GM21737 (cell line): Measurements from ENCODE around the gene EIF5.
A peak's percentile ranks its signal among the peaks of the same experiment; 100 is the strongest.

ENCODE experiments used
- ATAC-seq: cut with Tn5 transposase; IDR thresholded peaks from one replicate; pipeline ENCODE4 v1.9.1; 2021; ENCODE audit warnings: mild to moderate bottlenecking, moderate library complexity; ENCODE audit not compliant: unreplicated experiment

EIF5 gene

GRCh38 chr14:103333754-103334643 is at the start of gene EIF5:
EIF5 (plus strand) TSS chr14:103334237; CDS start chr14:103335861, 1,624 bp downstream.
- peak; percentile 86 for ATAC-seq

GRCh38 chr14:103284574-103285467 is 49.2 kb upstream of the EIF5 start:
- no peak for ATAC-seq

DNA sequence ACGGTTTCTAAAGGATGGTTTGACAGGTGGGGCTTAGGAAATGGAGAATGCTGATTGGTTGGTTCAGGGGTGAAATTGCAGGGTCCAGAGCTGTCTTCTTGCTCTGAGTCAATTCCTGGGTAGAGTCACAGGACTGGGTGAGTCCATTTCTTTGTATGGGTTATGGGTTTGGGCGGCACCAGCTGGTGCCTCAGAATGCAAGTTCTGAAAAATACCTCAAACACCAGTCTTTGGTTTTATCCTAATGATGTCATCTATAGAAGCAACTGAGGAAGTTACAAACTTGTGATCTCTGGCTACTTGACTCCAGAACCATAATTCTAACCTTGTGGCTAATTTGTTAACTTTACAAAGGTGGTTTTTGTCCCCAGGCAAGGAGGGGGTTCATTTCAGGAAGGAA is 47.6 kb upstream of the EIF5 start:
- no peak for ATAC-seq

DNA sequence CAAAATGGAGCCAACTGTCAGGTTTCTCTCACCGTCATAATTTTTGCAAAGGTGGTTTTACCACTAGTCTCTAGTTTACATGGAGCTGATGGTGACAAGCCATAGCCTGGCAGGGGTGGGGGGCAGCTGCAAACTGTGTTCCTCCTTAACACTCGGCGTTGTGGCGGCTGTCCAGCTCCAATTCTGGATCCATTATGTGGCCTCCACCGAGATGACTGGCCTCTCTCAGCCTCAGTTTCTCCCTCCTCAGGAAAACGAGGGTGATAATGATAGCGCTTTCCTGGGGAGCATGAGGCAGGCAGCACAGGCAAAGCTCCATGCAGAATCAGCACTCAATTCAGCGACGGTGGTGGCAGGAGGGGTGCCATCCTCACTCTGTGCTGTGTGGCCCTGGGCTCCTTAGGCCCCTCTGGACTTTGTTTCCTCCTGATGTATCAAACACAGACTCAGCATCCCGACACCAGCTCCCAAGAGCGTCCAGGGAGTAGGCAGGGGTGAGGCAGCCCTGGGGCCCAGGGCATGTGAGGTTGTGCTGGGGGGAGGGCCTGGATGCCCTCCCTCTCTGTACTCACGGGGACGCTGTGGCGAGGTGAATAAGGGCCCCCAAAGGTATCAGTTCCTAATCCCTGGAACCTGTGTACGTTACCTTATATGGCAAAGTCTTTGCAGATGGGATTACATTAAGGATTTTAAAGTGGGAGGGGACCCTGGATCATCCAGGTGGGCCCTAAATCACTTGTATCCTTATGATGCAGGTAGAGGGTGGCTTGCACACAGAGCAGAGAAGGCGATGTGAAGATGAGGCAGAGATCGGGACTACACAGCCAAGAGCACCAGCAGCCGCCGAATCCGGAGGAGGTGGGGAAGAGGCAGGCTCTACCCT is 46.8 kb upstream of the EIF5 start:
- no peak for ATAC-seq

DNA sequence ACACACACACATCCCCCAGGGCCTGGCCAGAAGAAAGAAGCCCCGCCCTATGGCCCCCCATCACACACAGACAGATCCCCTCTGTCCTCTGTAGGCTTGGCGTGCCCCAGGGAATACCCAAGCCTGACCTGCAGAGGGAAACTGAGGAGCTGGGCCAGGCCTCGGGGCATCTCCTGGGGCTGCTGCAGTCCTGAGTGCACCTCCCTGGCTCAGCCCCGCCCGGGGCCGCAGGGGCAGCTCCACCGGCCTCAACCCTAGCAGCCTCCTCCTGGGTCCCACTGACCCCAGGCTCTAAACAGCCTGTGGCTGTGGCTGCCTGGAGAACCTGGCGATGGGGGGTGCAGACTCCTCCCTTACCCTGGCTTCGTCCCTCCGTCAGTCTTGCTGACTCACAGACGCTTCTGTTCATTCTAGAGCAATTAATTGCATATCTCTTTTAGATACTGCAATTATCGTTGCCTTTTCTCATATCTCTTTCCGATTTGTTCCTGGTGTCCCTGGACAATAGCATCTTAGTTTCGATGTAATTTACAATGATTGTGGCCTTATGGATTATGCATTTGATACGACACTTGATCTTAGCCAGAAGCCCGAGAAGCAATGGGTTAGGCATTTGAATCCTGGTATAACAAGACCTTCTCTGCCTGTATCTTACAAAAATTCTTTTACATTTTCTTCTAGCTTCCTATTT is 45.8 kb upstream of the EIF5 start:
- no peak for ATAC-seq

DNA sequence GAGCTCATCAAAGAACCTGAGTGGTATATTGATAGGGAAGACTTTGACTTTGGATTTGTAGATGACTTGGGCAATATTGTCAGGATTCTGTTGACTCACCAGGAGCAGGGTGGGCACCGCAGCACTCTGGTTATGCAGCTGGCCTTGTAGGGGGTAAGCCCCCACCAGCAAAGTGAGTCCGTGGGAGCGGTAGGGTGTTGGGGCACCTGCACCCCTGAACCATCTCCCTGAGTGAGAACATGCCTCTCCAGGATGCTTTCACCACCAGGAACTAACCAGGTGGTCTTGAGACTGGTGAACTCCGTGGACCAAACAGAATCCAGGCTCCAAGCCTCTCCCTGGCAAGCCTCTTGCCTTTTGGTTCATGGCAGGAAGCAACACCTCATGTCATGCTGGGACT is 44.0 kb upstream of the EIF5 start:
- no peak for ATAC-seq

DNA sequence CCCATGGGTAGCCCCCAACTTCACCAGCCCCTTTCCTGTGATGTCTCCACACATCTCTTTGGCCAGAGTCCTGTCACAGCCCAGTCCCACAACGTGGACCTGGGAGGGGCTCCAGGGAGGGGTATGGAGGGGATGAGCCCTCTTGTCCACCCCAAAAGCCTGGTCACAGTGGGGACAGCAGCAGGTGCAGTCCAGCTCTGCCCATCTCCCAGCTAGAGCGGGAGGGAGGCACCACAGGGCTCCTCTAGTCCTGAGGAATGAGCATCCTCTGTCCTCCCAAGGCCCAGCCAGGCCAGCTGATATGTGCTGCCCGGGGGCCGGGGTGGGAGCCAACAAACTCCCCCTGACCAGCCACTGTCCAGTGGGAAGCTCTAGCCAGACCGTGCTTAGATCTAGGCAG is 43.5 kb upstream of the EIF5 start:
- ATAC-seq, result no peak

GRCh38 chr14:103290961-103291360 is 43.1 kb upstream of the EIF5 start:
- ATAC-seq, result no peak

DNA sequence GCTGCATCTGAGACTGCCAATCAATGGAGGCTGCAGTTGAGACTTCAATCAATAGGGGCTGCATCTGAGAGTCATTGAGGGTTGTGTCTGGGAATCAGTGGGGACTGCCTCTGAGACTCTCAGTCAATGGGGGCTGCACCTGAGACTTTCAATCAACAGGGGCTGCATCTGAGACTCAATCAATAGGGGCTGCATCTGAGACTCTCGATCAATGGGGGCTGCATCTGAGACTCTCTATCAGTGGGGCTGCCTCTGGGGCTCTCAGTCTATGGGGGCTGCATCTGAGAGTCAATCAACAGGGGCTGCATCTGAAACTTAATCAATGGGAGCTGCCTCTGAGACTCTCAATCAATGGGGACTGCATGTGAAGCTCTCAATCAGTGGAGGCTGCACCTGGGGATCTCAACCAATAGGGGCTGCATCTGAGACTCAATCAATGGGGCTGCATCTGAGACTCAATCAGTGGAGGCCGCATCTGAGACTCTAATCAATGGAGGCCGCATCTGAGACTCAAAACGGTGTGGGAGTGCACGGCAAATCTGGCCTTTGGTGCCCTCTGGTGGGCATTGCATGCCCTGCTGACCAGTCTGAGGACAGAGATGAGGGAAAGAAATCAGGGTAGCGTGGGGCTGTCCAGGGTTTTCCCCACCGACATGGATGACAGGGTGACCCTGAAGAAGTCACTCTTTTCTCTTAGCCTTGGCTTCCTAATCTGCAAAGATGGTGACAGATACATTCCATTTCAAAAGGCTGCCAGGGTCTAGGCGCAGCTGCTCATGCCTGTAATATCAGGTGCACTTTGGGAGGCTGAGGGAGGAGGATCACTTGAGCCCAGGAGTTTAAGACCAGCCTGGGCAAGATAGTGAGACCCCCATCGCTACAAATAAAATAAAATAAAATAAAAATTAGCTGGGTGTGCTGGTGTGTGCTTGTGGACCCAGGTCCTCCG is 41.3 kb upstream of the EIF5 start:
- ATAC-seq, result peak; percentile 69

DNA sequence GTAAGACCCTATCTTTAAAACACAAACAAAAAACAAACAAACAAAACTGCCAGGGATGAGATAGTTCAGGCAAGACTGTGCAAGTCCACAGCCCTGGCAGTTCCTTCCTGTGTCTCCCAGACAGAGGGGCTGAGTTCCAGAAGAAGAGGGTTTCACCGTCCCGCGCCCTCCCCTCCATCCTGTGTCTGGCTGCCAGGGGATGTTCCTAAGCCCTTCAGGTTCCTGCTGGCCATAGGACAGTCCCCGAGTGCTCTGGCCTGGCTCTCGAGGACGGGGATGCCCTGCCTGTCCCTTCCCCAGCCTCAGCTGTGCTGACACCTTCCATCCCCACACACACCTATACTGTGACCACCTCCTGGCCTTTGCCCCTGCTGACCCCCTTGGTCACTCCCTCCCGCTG is 40.6 kb upstream of the EIF5 start:
- ATAC-seq, result no peak

DNA sequence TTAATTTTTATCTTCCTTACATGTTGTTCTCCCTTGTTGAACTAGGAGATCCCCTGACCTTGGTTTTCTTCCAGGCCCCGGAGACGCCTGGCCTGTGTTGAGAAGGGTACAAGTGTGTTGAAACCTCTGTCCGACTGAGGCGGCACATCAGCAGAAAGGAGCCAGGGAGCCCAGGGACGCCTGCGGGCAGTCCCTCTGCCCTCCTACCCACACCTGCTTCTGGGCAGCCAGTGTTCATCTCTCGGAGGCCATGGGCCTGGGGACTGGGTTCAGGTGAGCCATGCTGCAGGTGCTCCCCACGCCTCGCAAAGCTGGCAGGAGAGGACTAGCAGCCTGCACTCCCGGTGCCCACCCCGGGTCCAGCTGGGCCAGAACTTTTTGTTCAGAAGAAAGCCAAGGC is 39.9 kb upstream of the EIF5 start:
- ATAC-seq, result no peak

DNA sequence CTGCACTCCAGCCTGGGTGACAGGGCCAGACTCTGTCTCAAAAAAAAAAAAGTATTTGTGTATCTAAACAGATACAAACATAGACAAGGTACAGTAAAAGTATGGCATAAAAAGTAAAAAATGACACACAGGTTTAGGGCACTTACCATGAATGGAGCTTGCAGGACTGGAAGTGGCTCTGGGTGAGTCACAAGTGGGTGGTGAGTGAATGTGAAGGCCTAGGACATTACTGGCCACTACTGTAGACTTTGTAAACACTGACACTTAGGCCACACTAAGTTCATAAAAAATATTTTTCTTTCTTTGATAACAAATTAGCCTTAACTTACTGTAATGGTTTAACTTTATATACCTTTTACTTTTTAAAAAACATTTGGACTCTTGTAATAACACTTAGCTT is 38.0 kb upstream of the EIF5 start:
- no peak for ATAC-seq

DNA sequence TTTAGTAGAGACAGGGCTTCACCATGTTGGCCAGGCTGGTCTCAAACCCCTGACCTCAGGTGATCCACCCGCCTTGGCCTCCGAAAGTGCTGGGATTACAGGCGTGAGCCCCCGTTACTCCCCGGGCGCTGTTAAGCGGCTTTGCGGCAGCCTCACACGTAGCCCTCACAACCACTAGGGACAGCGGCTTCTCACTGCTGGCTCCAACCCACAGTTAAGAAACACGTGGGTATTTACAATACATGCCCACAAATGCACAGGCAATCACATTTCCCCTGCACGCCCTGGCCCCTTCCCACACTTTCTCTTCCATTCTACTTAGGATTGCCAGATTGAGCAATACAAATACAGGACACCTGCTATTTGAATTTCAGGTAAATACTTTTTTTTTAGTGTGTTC is 37.0 kb upstream of the EIF5 start:
- ATAC-seq, result no peak

GRCh38 chr14:103298620-103299019 is 35.4 kb upstream of the EIF5 start:
- ATAC-seq, result no peak

- no peak for ATAC-seq
These were observed 32.3 kb upstream of the EIF5 start for GRCh38 chr14:103301512-103302354.

DNA sequence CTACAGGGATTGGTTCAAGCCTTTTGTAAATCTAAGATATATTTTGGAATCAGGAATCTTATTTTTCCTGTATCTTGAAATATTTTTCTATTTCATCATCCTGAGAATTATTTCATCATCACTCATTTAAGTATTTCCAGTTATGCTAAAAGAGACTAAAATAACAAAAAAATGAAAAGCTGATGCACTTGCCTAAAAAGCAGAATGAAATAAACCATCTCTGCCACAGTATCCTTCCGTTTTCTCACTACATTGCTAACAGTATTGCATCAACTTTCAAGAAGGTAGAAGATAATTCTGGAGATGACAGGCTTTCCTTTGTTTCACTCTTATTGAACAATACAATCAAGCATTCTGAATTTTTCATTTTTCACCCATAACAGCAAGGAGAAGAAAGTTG is 31.1 kb upstream of the EIF5 start:
- no peak for ATAC-seq

GRCh38 chr14:103304706-103305105 is 29.3 kb upstream of the EIF5 start:
- no peak for ATAC-seq
